SJCRH30 (cell line): ENCODE results near the gene FILIP1. TPM values are rescaled to one million over a fixed set of nuclear protein-coding genes. Genes with fewer than 3 reads are reported as not detected.
"Not testable (repeated sequence)": the region's sequence is repeated elsewhere in the genome, so short reads cannot be mapped to it uniquely, and the experiment has no call there.

Experiments
- DNase-seq, 2 experiments: peaks; one replicate each; pipeline ENCODE4 v3.0.0-alpha.2; 2015 to 2020
- H3K27ac ChIP-seq: fragments of 250-450 bp; sonication (Bioruptor Pico); 2 replicates; pipeline ENCODE4 v1.5.1; 2020; ENCODE audit warnings: mild to moderate bottlenecking, moderate library complexity
- H3K27me3 ChIP-seq: fragments of 250-450 bp; sonication (Bioruptor Pico); 2 replicates; pipeline ENCODE4 v1.5.1; 2020; ENCODE audit warnings: mild to moderate bottlenecking, moderate library complexity
- H3K36me3 ChIP-seq: fragments of 250-450 bp; sonication (Bioruptor Pico); 2 replicates; pipeline ENCODE4 v1.5.1; 2020; ENCODE audit warnings: mild to moderate bottlenecking, moderate library complexity
- H3K4me1 ChIP-seq: fragments of 250-450 bp; sonication (Bioruptor Pico); 2 replicates; pipeline ENCODE4 v1.5.1; 2020; ENCODE audit warnings: mild to moderate bottlenecking, moderate library complexity
- H3K4me3 ChIP-seq: fragments of 250-450 bp; sonication (Bioruptor Pico); 2 replicates; pipeline ENCODE4 v1.5.1; 2020; ENCODE audit warnings: mild to moderate bottlenecking, moderate library complexity
- H3K9me3 ChIP-seq: fragments of 250-450 bp; sonication (Bioruptor Pico); replicated peaks from 2 replicates; pipeline ENCODE4 v1.5.1; 2020; ENCODE audit warnings: mild to moderate bottlenecking, moderate library complexity
- total RNA-seq: library from RNA; depleted of rRNA; stranded (reverse); fragments of >200 nt; shearing (Covaris generic); gene quantifications from 2 replicates; pipeline ENCODE4 v1.2.3, GENCODE V29; 2014

FILIP1 gene
- total RNA-seq, 1 experiment from 2014 or later: 0.08 TPM

GRCh38 chr6:75410564-75410963 is 83.0 kb downstream of the FILIP1 start:
- H3K36me3 ChIP-seq, H3K27me3 ChIP-seq, DNase-seq, H3K27ac ChIP-seq, H3K9me3 ChIP-seq, H3K4me3 ChIP-seq, H3K4me1 ChIP-seq: not testable (repeated sequence)

GRCh38 chr6:75409928-75410327 is 83.7 kb downstream of the FILIP1 start:
- no peaks in the 10 kb centered on the region for H3K36me3 ChIP-seq
- H3K9me3 ChIP-seq: no peaks in the 10 kb centered on the region
- no peak for DNase-seq
- no peak overlapping the region for H3K27ac ChIP-seq
- peaks cover 7% of the 10 kb centered on the region for H3K4me1 ChIP-seq
- H3K4me3 ChIP-seq: no peak overlapping the region
- H3K27me3 ChIP-seq: no peaks in the 10 kb centered on the region

DNA sequence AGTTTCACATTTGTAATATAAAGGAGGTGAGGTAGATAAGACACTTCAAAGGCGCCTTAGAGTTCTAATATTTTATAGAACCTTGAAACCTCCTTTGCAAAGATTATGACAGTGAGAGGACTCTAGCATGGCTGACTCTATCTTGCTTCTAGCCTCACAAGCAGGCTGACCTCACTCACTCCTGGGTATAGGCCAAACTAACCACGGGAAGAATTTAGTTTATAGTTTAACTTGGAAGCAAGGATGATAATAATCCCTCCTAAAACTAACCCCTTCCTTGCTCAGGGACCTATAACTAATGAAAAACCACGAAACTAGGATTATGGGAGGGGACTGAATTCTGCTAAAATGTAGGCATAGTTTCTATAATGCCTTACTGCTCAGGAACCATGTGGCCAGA is 84.3 kb downstream of the FILIP1 start:
- no peak for DNase-seq

DNA sequence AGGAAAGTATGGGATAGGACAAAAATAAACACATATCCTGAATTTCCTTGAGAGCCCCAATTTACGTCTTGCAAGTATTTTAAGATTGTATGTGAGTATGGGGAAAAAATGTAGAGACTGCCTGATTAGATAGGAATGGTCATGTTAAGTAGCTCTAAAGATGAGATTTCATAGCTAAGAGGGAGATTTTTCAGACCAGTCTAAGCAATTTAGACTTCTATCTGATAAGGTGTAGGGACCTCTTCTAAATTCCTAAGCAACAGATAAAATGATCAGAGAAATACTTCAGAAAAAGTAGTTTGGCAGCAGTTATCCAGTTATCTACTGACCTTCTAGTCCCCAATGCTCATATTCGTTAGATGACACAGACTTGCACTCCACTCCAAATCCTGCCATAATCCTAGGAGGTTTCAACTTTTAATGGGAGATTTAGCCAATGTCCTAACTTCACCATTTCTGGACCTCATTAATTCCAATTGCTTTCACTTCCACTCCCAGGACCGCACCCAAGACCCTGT is 90.0 kb downstream of the FILIP1 start:
- Histone ChIP-seq H3K36me3 (no peaks in the 10 kb centered on the region), H3K27ac (no peak overlapping the region), H3K27me3 (no peaks in the 10 kb centered on the region), H3K4me1 (peaks cover 6% of the 10 kb centered on the region; the same call in 1 of the 2 replicates), H3K9me3 (no peaks in the 10 kb centered on the region), H3K4me3 (no peak overlapping the region)
- DNase-seq: no peak

More for the DNA sequence above, 84.3 kb downstream of the FILIP1 start:
- no peak overlapping the region for H3K4me3 ChIP-seq
- H3K36me3 ChIP-seq: no peaks in the 10 kb centered on the region
- peaks cover 7% of the 10 kb centered on the region for H3K4me1 ChIP-seq
- no peak overlapping the region for H3K27ac ChIP-seq
- no peaks in the 10 kb centered on the region for H3K9me3 ChIP-seq
- no peaks in the 10 kb centered on the region for H3K27me3 ChIP-seq

GRCh38 chr6:75402296-75402695 is 91.3 kb downstream of the FILIP1 start:
- H3K27me3 ChIP-seq: no peaks in the 10 kb centered on the region
- DNase-seq: peak; percentile 29 to 39
- H3K9me3 ChIP-seq: no peaks in the 10 kb centered on the region
- peaks cover 6% of the 10 kb centered on the region; the same call in 1 of the 2 replicates for H3K4me1 ChIP-seq
- H3K4me3 ChIP-seq: no peak overlapping the region
- H3K36me3 ChIP-seq: no peaks in the 10 kb centered on the region
- no peak overlapping the region for H3K27ac ChIP-seq

GRCh38 chr6:75397656-75398465 is 95.7 kb downstream of the FILIP1 start:
- DNase-seq: no peak
- H3K27ac ChIP-seq: no peak overlapping the region
- no peaks in the 10 kb centered on the region for H3K36me3 ChIP-seq
- peaks cover 6% of the 10 kb centered on the region; the same call in 1 of the 2 replicates for H3K4me1 ChIP-seq
- H3K9me3 ChIP-seq: no peaks in the 10 kb centered on the region
- no peaks in the 10 kb centered on the region for H3K27me3 ChIP-seq
- no peak overlapping the region for H3K4me3 ChIP-seq

- Histone ChIP-seq H3K27me3 (no peaks in the 10 kb centered on the region), H3K27ac (no peak overlapping the region), H3K4me1 (peaks cover 2% of the 10 kb centered on the region; the same call in 1 of the 2 replicates), H3K36me3 (no peaks in the 10 kb centered on the region), H3K9me3 (no peaks in the 10 kb centered on the region), H3K4me3 (no peak overlapping the region)
- no peak for DNase-seq
These were observed 96.4 kb downstream of the FILIP1 start for GRCh38 chr6:75397171-75397570.

GRCh38 chr6:75396005-75396800 is 97.4 kb downstream of the FILIP1 start:
- H3K9me3 ChIP-seq: no peaks in the 10 kb centered on the region
- no peak overlapping the region for H3K27ac ChIP-seq
- no peaks in the 10 kb centered on the region for H3K4me1 ChIP-seq
- DNase-seq: no peak
- no peaks in the 10 kb centered on the region for H3K36me3 ChIP-seq
- H3K27me3 ChIP-seq: no peaks in the 10 kb centered on the region
- H3K4me3 ChIP-seq: no peak overlapping the region

- Histone ChIP-seq H3K4me1 (no peaks in the 10 kb centered on the region), H3K4me3 (no peak overlapping the region), H3K27me3 (no peaks in the 10 kb centered on the region), H3K9me3 (no peaks in the 10 kb centered on the region), H3K36me3 (no peaks in the 10 kb centered on the region), H3K27ac (no peak overlapping the region)
- no peak for DNase-seq
These were observed 99.8 kb downstream of the FILIP1 start for GRCh38 chr6:75393806-75394205.

- no peak overlapping the region for H3K27ac ChIP-seq
- no peaks in the 10 kb centered on the region for H3K9me3 ChIP-seq
- no peaks in the 10 kb centered on the region for H3K36me3 ChIP-seq
- H3K27me3 ChIP-seq: no peaks in the 10 kb centered on the region
- no peak overlapping the region for H3K4me3 ChIP-seq
- DNase-seq: no peak
- H3K4me1 ChIP-seq: no peaks in the 10 kb centered on the region
These were observed 102.3 kb downstream of the FILIP1 start for GRCh38 chr6:75391276-75391675.

- H3K4me1 ChIP-seq: peaks cover 6% of the 10 kb centered on the region; the same call in 1 of the 2 replicates
- DNase-seq: no peak
- no peak overlapping the region for H3K27ac ChIP-seq
- H3K4me3 ChIP-seq: no peak overlapping the region
- H3K36me3 ChIP-seq: no peaks in the 10 kb centered on the region
- no peaks in the 10 kb centered on the region for H3K9me3 ChIP-seq
- no peaks in the 10 kb centered on the region for H3K27me3 ChIP-seq
These were observed 107.4 kb downstream of the FILIP1 start for GRCh38 chr6:75386050-75386770.

DNA sequence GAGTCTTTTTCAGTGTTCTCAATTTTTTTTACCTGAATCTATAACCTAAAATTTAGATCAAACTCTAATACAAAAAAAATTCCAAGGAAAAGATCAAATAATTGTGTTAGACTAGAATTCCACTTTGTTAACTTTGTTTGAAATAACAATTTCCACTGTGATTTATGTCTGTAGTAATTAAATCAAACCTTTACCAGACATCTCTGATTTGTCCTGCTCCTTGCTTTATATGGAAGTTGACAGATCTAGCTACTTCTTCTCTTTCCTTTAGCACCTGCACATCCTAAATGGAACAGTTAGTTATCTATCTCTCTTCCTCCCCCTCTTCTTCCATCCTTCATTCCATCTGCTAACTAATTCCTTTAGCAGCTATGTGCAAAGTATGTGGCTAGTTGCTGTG is 109.5 kb downstream of the FILIP1 start:
- DNase-seq: no peak
- H3K27ac ChIP-seq: no peak overlapping the region
- H3K36me3 ChIP-seq: no peaks in the 10 kb centered on the region
- peaks cover 6% of the 10 kb centered on the region; the same call in 1 of the 2 replicates for H3K4me1 ChIP-seq
- H3K9me3 ChIP-seq: no peaks in the 10 kb centered on the region
- no peak overlapping the region for H3K4me3 ChIP-seq
- no peaks in the 10 kb centered on the region for H3K27me3 ChIP-seq

DNA sequence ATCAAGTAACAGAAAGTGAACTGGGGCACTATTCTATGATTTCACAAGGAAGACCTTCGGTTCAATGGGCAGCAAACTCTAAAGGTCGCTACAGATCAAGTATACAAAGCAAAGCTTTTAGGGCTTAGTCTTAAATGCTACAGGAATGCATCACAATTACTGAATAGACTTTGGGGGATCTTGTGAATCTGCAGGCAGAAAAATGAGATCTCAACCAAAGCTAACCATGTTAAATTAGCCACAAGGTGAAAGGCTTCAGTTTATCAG is 111.0 kb downstream of the FILIP1 start:
- Histone ChIP-seq H3K27me3 (no peaks in the 10 kb centered on the region), H3K27ac (no peak overlapping the region), H3K36me3 (no peaks in the 10 kb centered on the region), H3K9me3 (no peaks in the 10 kb centered on the region), H3K4me3 (no peak overlapping the region), H3K4me1 (peaks cover 6% of the 10 kb centered on the region; the same call in 1 of the 2 replicates)
- no peak for DNase-seq

DNA sequence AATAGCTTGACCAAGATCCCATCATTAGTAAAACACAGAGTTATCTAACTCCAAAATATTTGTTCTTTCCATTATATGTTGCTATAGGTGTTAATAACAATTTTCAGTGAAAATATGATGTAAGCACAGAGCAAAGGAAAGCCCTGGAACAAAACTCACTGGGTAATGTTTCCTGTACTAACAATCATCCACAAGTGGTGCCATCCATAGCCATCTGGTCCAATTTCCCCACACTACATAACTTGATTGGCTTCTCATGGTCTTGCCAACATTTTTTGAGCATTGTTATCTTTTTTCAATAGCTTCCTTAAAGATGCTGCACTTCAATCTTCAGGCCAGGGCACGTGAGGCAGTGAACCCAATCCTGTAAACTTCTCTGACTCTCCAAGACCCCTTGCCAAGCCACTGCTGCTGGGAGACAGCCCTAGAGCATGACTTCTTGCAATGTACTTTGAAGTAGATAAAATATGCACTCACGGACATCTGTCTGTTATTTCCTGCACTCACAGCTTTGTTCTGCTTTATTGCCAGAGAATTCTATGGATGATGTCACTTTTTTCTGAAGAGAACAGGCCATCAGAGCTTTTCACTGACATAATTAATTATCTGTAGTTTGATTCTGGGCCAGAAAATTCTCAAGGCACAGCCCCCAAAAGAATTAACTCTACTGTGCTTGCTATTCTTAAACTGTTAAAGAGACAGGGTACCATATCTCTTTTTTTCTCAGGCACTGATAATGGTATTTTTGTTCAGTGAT is 111.5 kb downstream of the FILIP1 start:
- no peak overlapping the region for H3K27ac ChIP-seq
- H3K4me1 ChIP-seq: peaks cover 6% of the 10 kb centered on the region; the same call in 1 of the 2 replicates
- no peaks in the 10 kb centered on the region for H3K27me3 ChIP-seq
- no peak overlapping the region for H3K4me3 ChIP-seq
- no peak for DNase-seq
- H3K36me3 ChIP-seq: no peaks in the 10 kb centered on the region
- H3K9me3 ChIP-seq: no peaks in the 10 kb centered on the region
